BLaER1 treated with 17β-estradiol and CSF1 and Interleukin-3, amounts not matched to agents 10 nM and 100 nM (cell line): ENCODE results near the gene RPN2.
A peak's percentile ranks its signal among the peaks of the same experiment; 100 is the strongest.

Source experiments
- H3K27ac ChIP-seq, 11 experiments: shearing (Covaris generic); formaldehyde crosslinking; 2 replicates each; pipeline ENCODE4 v1.8.1; 2022
- H3K27me3 ChIP-seq, 11 experiments: shearing (Covaris generic); formaldehyde crosslinking; 2 replicates each; pipeline ENCODE4 v1.8.1; 2022
- H3K36me3 ChIP-seq, 11 experiments: shearing (Covaris generic); formaldehyde crosslinking; 2 replicates each; pipeline ENCODE4 v1.8.1; 2022
- H3K4me1 ChIP-seq, 10 experiments: shearing (Covaris generic); formaldehyde crosslinking; 2 replicates each; pipeline ENCODE4 v1.8.1; 2022
- H3K4me2 ChIP-seq, 11 experiments: shearing (Covaris generic); formaldehyde crosslinking; 2 replicates each; pipeline ENCODE4 v1.8.1; 2022
- H3K4me3 ChIP-seq, 10 experiments: shearing (Covaris generic); formaldehyde crosslinking; 2 replicates each; pipeline ENCODE4 v1.8.1; 2022
- H3K9ac ChIP-seq, 11 experiments: shearing (Covaris generic); formaldehyde crosslinking; 2 replicates each; pipeline ENCODE4 v1.8.1; 2022
- H3K9me3 ChIP-seq, 11 experiments: shearing (Covaris generic); formaldehyde crosslinking; replicated peaks in 1 of 11; 2 replicates each; pipeline ENCODE4 v1.8.1; 2022
- H4K20me1 ChIP-seq, 11 experiments: shearing (Covaris generic); formaldehyde crosslinking; 2 replicates each; pipeline ENCODE4 v1.8.1; 2022
- Cebpa-rat ChIP-seq, 11 experiments: shearing (Covaris generic); IDR thresholded peaks; 2 replicates each; pipeline ENCODE4 v1.8.1; 2022

RPN2 gene

GRCh38 chr20:37271421-37271768 is 92.3 kb downstream of the RPN2 start:
- no peak overlapping the region for H3K4me3 ChIP-seq
- peak overlapping the region in 7 of 11 experiments; percentile 65 to 91 (median 88); a peak in 14 of 22 replicates for H3K4me2 ChIP-seq
- H4K20me1 ChIP-seq, result no peaks in the 10 kb centered on the region; a peak in 1 of 22 replicates
- H3K27ac ChIP-seq, result peak overlapping the region in 9 of 11 experiments; percentile 57 to 99 (median 78); a peak in 15 of 22 replicates
- H3K36me3 ChIP-seq, result no peaks in the 10 kb centered on the region
- no peaks in the 10 kb centered on the region for H3K9me3 ChIP-seq
- H3K9ac ChIP-seq, result peak overlapping the region in 7 of 11 experiments; percentile 10 to 75 (median 69); a peak in 9 of 22 replicates
- peaks cover 30 to 75% (median 63%) of the 10 kb centered on the region in 10 experiments for H3K4me1 ChIP-seq
- no peaks in the 10 kb centered on the region for H3K27me3 ChIP-seq
- no peak for TF ChIP-seq Cebpa-rat (IDR thresholded peaks at IDR 0.05)

DNA sequence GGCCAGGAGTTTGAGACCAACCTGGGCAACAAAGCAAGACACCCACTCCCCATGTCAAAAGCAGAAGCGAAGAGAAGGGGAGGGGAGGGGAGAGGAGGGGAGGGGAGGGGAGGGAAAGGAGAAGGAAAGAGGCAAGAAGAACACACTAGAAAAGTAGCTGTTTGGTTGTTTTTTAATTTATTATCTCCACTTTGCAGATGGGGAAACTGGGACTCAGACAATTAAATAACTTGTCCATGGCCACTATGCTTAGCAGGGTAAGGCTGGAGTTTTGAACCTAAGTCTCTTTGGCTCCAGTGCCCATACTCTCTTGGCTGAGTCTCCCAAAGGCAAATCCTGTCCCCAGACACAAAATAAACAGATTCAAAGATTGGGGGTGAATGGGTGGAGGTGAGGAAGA is 94.9 kb downstream of the RPN2 start:
- H3K27me3 ChIP-seq, result no peaks in the 10 kb centered on the region
- TF ChIP-seq Cebpa-rat (IDR thresholded peaks at IDR 0.05), result no peak
- no peaks in the 10 kb centered on the region for H3K9me3 ChIP-seq
- H3K4me2 ChIP-seq, result peak overlapping the region in 9 of 11 experiments; percentile 61 to 91 (median 87); a peak in 17 of 22 replicates
- H3K36me3 ChIP-seq, result no peaks in the 10 kb centered on the region
- no peaks in the 10 kb centered on the region for H4K20me1 ChIP-seq
- peaks cover 43 to 97% (median 80%) of the 10 kb centered on the region in 10 experiments for H3K4me1 ChIP-seq
- H3K4me3 ChIP-seq, result peak overlapping the region in 1 of 10 experiments; percentile 12; a peak in 2 of 20 replicates
- H3K9ac ChIP-seq, result peak overlapping the region in 7 of 11 experiments; percentile 70 to 89 (median 79); a peak in 13 of 22 replicates
- H3K27ac ChIP-seq, result peak overlapping the region; percentile 71 to 99 (median 90); a peak in 20 of 22 replicates

GRCh38 chr20:37274851-37275524 is 95.9 kb downstream of the RPN2 start:
- TF ChIP-seq Cebpa-rat (IDR thresholded peaks at IDR 0.05), result peak in 10 of 11 experiments; percentile 17 to 93 (median 70); a peak in 13 of 22 replicates
- Histone ChIP-seq H3K9me3 (no peaks in the 10 kb centered on the region), H4K20me1 (no peaks in the 10 kb centered on the region), H3K36me3 (no peaks in the 10 kb centered on the region), H3K27ac (peak overlapping the region; percentile 71 to 99 (median 90)), H3K4me3 (peak overlapping the region in 3 of 10 experiments; percentile 5 to 53 (median 24); a peak in 4 of 20 replicates), H3K27me3 (no peaks in the 10 kb centered on the region), H3K4me1 (peaks cover 41 to 87% (median 73%) of the 10 kb centered on the region in 10 experiments), H3K4me2 (peak overlapping the region; percentile 49 to 91 (median 84)), H3K9ac (peak overlapping the region; percentile 19 to 89 (median 78); a peak in 21 of 22 replicates)

- Histone ChIP-seq H3K27ac (peak overlapping the region; percentile 31 to 99 (median 90); a peak in 19 of 22 replicates), H3K27me3 (no peaks in the 10 kb centered on the region), H3K4me3 (0 out of 20 replicates have a peak overlapping the region, but pooled peaks of 1 of the 10 experiments have one; percentile 9), H4K20me1 (no peaks in the 10 kb centered on the region), H3K4me1 (peaks cover 32 to 71% (median 57%) of the 10 kb centered on the region in 10 experiments), H3K36me3 (no peaks in the 10 kb centered on the region), H3K4me2 (peak overlapping the region; percentile 49 to 91 (median 84)), H3K9me3 (no peaks in the 10 kb centered on the region), H3K9ac (peak overlapping the region in 10 of 11 experiments; percentile 2 to 89 (median 54); a peak in 16 of 22 replicates)
- no peak for TF ChIP-seq Cebpa-rat (IDR thresholded peaks at IDR 0.05)
Measured at GRCh38 chr20:37276494-37277252, 97.5 kb downstream of the RPN2 start.

GRCh38 chr20:37277253-37277593 is 98.1 kb downstream of the RPN2 start:
- no peaks in the 10 kb centered on the region for H3K36me3 ChIP-seq
- no peaks in the 10 kb centered on the region for H3K27me3 ChIP-seq
- peak overlapping the region; percentile 49 to 91 (median 84) for H3K4me2 ChIP-seq
- peak overlapping the region in 10 of 11 experiments; percentile 49 to 99 (median 90); a peak in 19 of 22 replicates for H3K27ac ChIP-seq
- 0 out of 20 replicates have a peak overlapping the region, but pooled peaks of 1 of the 10 experiments have one; percentile 9 for H3K4me3 ChIP-seq
- no peaks in the 10 kb centered on the region for H4K20me1 ChIP-seq
- peaks cover 32 to 71% (median 54%) of the 10 kb centered on the region in 10 experiments for H3K4me1 ChIP-seq
- H3K9me3 ChIP-seq, result no peaks in the 10 kb centered on the region
- H3K9ac ChIP-seq, result peak overlapping the region in 10 of 11 experiments; percentile 2 to 89 (median 54); a peak in 16 of 22 replicates
- no peak for TF ChIP-seq Cebpa-rat (IDR thresholded peaks at IDR 0.05)

- peaks cover 32 to 61% (median 49%) of the 10 kb centered on the region in 10 experiments for H3K4me1 ChIP-seq
- no peak overlapping the region for H3K4me3 ChIP-seq
- no peak overlapping the region for H3K27ac ChIP-seq
- no peaks in the 10 kb centered on the region for H3K27me3 ChIP-seq
- no peaks in the 10 kb centered on the region for H4K20me1 ChIP-seq
- TF ChIP-seq Cebpa-rat (IDR thresholded peaks at IDR 0.05), result no peak
- H3K9me3 ChIP-seq, result no peaks in the 10 kb centered on the region
- no peak overlapping the region for H3K4me2 ChIP-seq
- H3K9ac ChIP-seq, result no peak overlapping the region
- H3K36me3 ChIP-seq, result no peaks in the 10 kb centered on the region
Measured at GRCh38 chr20:37278966-37279590, 99.9 kb downstream of the RPN2 start.

- Histone ChIP-seq H4K20me1 (no peaks in the 10 kb centered on the region), H3K27ac (no peak overlapping the region), H3K4me2 (no peak overlapping the region), H3K9ac (no peak overlapping the region), H3K4me3 (no peak overlapping the region), H3K4me1 (peaks cover 29 to 54% (median 41%) of the 10 kb centered on the region in 10 experiments), H3K27me3 (no peaks in the 10 kb centered on the region), H3K36me3 (no peaks in the 10 kb centered on the region), H3K9me3 (no peaks in the 10 kb centered on the region)
- no peak for TF ChIP-seq Cebpa-rat (IDR thresholded peaks at IDR 0.05)
Measured at GRCh38 chr20:37279820-37280219, 100.7 kb downstream of the RPN2 start.

DNA sequence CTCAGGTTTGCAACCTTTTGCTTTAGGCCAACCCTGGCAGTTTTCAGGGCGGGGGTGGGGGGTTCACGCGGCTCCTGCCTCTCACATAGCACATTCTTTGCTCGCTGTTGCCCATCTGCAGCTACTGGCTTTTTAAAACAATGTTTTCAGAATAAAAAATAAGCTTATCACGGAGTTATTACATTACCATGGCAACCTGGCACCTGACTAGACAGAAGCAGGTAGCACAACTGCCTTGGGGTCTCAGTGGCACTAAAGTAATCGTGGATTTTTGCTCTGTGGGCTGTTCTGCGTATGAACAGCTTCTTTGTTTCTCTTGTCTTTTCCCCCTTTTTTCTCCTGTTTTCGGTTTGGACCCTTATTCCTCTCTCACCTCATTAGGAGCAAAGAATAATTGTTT is 101.3 kb downstream of the RPN2 start:
- H3K27me3 ChIP-seq, result no peaks in the 10 kb centered on the region
- H3K4me3 ChIP-seq, result no peak overlapping the region
- H3K4me2 ChIP-seq, result no peak overlapping the region
- no peak overlapping the region for H3K9ac ChIP-seq
- no peaks in the 10 kb centered on the region for H3K9me3 ChIP-seq
- no peaks in the 10 kb centered on the region for H3K36me3 ChIP-seq
- H3K27ac ChIP-seq, result no peak overlapping the region
- TF ChIP-seq Cebpa-rat (IDR thresholded peaks at IDR 0.05), result no peak
- peaks cover 23 to 48% (median 36%) of the 10 kb centered on the region in 10 experiments for H3K4me1 ChIP-seq
- H4K20me1 ChIP-seq, result no peaks in the 10 kb centered on the region
